H4 (cell line): ENCODE data around the gene SAMD4A. TPM values are rescaled to one million over a fixed set of nuclear protein-coding genes. Genes with fewer than 3 reads are reported as not detected.

Source experiments
- DNase-seq: peaks from one replicate; pipeline ENCODE4 v3.0.0-alpha.2; 2015; ENCODE audit warnings: low spot score
- total RNA-seq: library from RNA; depleted of rRNA; stranded (reverse); fragments of >200 nt; shearing (Covaris generic); gene quantifications from 2 replicates; pipeline ENCODE4 v1.2.3, GENCODE V29; 2014

The SAMD4A gene
- total RNA-seq, 1 experiment from 2014 or later: 1.8 TPM

DNA sequence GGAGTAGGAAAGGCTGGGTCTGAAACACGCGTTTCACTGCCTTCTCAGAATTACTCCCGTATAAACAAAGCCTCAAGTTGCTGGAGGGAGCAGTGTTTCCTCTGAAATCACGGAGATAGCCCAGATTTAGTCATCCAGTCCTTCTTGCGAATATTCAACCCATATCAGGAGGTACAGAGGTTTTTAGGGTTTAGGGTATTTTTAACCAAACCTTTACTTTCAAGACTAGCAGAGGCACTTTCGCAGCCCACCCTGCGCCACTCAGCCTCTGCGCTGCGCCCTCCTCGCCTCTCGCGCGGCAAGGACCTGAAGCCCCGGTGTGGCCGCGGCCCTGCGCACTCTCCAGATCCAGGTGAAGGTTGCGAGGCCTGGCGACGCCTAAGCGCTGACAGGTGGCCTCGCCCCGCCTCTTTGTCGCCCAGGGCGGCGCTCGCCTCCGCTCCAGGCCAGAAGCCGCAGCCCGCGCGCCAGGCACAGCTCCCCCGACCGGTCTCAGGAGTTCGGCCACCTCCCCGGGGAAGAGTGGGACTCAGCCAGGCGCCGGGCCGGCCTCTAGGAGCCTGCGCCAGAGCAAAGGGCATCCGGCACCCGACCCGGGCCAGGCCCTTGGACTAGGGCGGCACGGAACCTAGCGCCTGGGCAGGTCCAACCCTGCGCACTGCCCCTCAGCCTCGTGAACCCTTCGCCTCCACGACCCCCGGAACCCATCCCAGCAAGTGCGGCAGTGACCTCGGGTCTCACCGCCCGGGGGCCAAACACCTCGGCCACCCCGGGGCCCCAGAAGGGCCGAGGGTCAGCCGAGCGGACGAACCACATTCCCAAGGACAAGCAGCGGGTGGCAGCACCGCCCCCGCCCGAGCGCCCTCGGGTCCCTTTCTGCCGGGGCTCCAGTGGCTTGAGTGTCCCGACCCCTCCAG lies 1.8 kb upstream of the SAMD4A start:
- peak; percentile 53 for DNase-seq

DNA sequence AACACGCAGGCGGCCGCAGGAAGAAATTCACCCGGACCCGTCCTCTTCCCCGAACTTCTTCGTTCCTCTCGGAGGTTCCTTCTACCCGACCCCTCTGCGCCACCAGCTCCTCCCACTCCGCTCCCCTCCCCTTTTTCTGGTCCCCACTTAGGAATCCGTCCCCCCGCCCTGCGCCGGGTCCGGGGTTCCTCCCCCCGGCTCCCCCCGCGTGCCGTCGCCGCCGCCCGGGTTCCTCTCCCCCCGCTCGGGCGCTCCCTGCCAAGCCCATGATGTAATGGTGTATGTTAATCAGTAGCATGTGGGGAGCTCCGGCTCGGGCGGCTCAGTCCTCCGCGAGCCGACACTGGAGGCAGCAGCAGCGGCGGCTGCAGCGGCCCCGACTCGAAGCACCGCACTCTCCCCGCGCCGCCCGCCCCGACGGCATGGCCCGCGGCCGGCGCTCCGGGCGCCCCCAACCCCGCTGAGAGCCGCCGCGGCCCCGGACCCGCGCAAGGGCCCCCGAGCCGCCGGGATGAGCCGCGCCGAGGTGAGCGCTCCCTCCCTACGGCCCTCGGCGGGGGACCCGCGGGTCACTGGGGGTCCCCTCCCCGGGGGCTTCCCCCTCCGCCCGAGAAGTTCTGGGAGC lies 1.0 kb upstream of the SAMD4A start:
- peak; percentile 71 for DNase-seq

DNA sequence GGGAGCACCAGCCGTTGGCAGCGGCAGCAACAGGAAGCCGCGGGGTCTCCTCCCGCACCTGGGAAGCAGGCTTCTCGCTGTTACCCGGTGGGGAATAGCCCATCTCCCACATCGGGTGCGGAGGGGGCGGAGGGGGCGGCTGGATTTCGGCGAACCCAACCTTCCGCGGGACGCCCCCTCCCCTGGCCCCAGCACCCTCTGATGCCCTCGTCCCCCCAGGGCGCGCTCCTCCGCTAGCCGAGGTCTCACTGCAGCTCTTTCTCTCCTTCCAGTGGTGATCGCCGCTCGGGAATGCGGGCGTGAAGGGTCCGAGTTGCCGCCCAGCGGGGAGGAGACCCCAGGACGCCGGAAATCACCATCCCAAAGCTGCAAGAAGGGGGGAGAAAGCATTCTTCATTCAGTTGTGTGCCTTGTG lies 303 bp downstream of the SAMD4A start:
- DNase-seq: no peak

DNA sequence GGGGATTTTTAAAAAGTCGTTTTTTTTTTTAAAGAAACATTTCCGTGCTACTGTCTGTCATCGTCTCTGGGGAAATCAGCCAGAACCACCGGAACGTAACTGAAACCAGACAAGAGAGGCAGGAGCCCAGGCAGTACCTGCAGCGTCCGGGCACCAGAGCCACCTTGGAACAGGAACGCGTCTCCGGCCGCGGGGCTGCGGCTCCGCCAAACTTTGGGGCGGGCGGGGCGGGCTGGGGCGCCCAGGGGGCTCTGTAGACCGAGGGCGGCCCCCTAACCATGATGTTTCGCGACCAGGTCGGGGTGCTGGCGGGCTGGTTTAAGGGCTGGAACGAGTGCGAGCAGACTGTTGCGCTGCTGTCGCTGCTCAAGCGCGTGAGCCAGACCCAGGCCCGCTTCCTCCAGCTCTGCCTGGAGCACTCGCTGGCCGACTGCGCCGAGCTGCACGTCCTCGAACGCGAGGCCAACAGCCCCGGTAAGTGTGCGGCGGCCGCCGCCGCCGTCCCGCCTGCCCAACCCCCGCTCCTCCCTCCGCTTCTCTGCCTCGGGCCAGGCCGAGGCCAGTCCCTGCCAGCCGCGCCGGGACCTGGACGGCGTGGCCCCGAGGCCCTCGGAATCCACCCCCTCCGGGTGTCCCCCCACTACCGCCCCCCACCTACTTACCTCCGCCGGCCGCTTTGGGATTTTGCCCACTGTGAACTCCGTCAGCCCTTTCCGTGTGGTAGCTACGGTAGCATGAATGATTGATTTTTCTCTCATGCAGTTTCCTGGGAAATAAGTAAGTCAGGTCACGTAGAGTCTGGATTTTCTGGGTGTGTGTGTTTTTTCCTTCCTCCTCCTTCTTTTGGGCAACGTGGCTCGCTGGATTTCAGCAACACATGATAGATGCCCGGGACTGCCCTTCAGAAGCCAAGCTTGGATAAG lies 972 bp downstream of the SAMD4A start:
- DNase-seq: no peak

DNA sequence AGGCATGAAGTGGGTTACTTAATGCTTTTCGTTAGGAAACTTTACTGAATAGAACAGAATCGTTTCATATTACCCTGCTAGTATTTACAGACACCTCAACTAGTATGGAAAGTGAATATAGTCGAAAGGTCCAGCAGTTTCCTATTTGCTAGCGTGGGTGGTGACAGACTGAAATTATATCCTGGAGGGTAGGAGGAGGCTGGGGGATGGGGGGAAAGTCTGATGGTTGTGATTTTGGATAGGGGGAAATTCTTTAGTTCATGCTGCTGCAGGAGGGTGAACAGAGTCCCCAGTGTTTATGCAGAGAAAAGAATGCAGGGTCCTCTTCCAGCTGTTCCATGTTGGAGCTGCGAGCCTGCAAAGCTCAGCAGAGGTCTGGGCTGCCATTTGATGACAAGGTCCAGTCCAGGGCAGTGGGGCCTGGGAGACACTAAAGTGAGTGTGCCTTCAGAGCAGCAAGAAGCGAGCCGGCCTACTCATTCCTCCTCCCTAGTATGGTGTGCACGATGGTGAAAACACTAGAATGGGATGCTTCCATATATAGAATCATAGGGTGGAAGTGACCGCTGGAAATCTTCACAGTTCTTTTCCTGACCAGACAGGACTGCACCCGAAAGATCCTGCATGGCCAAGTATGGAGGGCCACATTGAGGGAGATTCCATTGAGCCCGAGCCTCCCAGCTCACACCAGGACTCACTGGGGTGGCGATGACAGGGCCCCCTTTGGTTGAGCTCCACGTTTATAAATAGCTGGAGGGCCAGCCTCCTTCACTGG lies 2.1 kb downstream of the SAMD4A start:
- DNase-seq: no peak

DNA sequence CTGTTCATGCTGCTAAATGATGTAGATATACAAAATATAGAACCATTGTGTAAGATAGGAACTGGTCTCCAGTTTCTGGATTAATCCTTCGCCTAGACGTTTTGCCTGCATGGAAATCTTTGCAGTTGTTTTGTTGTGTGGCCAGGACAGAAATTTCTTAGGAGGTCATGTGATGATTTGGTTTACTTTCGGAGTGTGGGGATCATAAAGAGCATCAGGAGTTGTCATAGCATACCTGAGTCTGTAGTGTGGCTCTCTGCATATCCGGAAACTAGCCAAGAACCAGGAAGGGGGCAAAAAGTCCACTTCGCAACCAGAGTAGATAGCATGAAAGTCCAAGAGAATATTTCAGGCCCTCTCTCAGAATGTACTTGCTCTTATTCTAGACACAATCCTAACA lies 3.1 kb downstream of the SAMD4A start:
- no peak for DNase-seq

DNA sequence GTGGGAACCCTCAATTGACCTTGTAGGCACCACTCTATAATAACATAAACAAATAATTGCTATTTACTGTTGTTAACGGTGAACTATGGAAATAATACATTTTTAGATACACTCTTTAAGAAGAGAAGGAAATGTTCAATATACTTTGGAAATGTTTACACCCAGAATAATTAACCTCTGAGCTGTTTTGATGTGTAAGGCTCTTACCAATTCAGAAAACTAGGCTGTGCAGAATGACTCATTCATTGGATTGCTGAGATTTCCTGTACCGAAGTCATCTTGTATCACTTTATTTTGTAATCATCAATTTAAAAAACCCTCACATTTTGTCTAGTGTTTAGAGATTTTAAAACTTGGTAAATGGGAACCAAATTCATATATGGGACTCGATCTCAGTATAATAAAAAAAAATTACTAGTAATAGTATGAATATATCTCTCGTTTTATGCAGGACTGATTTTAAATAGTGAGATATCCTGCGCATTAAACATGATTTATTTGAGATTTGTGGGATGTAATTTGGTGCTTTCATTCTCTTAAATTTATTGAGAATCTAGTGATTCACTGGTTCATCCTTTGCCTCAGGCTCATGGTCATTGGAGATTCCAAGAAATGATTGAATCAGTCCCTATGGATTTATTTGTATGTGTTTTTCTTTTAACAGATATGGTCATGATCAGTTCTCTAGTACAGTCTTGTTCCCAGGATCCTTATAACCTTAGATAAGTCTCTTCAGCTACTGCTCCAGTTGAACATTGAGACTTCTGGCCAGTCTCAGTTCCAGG lies 3.9 kb downstream of the SAMD4A start:
- DNase-seq: no peak

DNA sequence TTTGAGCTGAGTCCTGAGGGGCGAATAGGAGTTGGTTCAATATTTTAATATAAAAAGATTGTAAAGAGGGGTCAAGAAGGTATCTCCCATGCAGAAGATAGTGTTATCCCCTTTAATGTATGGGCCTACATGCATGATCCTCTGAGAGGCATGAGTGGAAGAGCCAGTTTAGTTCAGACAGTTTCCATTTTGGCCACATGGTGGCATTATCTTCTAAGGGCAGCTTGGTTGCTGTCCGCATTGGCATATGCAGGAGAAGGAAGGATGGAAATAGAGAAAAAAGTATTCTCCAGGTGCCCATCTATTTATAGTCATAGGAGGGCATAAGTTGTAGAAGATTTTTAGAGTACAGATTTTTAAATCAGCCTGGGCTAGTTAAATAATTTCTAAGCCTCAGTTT lies 5.4 kb downstream of the SAMD4A start:
- DNase-seq: no peak

DNA sequence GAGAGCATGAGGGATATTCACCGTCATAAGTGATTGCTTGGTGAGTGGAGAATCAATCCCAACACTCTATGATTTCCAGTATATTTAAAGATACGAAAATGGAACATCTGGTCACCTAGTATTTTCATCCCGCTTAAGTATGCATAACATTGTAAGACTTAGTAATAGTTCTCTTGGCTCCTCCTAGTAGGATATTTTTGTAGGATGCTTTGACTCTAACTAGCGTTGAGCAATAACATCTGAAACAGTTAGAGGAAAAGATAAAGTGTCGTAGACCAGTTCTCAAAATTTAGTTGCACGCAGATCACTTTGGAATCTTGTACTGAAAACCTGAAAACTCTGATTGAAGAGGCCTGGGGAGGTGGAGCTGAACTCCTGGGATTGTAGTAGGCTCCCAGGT lies 7.6 kb downstream of the SAMD4A start:
- DNase-seq: no peak

DNA sequence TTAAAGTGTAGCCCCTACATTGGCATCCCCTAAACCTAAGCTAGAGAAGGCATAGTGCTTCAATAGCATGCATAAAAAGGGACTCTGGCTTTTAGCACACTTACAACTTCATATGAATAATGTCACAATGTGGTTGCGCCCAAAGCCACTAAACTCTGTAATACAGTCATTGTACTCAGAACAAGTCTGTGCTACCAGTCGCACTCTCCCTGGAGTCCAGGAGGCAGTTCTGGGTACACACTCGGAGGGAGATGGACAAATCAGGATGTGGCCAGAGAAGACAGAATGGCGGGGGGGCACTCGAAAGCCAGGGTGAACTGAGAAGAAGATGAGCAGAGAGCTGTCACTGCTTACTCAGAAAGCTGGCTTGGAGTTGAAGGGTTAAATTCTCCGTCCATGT lies 10.6 kb downstream of the SAMD4A start:
- no peak for DNase-seq

DNA sequence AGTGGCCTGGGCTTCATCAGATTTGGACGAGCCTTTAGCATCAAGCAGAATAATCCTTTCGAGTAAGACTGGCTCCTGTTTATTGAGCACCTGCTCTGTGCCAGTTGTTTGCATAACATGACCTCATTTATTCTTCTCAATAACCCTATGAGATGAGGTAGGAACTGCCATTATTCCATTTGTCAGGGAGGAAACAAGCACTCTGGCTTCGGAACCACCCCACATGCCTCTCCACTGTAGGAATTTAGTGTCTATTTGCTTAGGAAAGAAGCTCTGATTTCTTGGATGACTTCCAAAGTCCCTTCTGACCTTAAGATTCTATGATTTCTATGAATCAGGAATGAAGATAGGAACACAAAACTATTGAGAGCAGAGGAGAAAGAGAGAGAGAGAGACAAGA lies 11.0 kb downstream of the SAMD4A start:
- DNase-seq: no peak

DNA sequence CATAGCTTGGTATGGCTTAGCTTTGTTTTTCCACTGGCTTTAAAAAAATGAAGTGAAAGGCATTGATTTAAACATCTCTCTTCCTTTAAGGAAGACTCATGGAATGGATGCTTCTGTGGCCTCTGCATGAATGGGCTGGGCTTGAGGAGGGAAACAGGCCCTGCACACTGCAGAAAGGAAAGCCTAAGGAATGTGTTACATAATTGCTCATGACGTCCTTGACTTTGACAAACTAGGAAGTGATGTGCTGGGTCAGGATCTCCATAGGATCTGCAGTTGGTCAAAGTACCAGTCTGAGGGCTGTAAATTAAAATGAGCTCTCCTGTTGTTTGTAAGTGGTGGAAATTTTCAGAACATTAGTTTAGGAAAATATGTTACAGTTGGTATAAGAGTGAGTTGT lies 12.7 kb downstream of the SAMD4A start:
- DNase-seq: no peak

DNA sequence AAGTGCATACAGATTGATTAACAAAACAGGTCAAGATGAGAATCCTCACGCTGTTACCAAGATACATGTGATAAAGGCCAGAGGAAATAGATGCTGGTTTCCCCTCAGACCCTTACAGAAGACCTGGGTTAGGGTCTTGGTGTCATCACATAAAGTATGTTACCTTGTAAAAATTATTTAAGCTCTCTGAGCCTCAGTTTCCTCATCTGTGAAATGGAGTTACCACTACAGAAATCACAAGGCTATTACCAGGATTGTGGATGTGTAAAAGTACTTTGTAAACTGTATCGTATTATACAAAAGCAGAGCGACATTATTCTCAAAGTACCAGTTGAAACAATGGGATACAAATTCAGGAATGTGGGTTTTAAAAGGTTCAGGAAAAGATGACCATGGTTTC lies 14.0 kb downstream of the SAMD4A start:
- no peak for DNase-seq

DNA sequence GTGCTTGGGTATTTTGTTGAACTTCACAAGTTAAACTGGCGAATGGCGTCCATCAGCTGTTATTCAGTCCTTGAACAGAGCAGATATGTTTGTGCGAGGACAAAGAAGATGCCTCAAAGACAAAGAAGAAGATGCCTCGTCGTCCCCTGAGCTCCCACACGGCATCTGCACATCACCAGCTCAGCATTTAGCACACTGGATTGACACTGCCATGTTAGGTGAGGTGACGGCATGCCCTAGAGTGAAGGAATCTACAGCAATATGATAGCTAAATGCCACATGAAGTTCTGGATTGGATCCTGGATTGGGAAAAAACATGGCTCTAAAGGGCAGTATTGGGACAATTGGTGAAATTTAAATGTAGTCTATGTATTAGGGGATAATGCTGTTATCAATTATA lies 15.4 kb downstream of the SAMD4A start:
- no peak for DNase-seq

DNA sequence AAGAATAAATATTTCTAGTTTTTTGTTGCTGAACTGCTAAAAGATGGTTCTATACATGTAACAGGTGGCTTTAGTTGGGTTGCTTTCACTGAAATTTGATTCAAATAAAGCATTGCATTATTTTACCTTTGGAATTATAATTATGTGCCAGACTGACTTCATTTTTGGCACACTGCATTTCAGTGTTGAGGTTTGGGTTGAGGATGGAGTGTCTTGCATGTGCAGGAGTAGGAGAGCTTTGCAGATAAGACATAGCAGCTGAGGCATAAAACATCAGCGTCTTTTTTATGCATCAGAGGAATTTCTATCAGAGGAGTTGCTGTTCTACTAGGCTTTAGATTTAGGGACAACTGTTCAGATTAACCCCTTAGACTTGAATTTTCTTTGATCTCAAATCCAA lies 17.2 kb downstream of the SAMD4A start:
- no peak for DNase-seq

DNA sequence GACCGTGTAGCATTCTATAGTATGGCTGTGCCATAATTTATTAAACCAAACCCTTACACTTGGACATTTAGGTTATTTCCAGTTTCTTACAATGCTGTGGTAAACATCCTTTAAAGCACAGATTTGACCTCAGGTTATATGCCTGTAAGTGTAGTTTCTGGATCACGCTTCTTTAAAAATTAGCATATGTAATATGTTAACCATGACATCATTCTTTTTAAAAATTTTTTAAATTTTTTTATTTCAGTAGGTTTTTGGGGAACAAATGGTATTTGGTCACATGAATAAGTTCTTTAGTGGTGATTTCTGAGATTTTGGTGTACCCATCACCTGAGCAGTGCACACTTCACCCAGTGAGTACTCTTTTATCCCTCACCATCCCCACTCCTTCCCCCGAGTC lies 18.3 kb downstream of the SAMD4A start:
- DNase-seq: no peak

DNA sequence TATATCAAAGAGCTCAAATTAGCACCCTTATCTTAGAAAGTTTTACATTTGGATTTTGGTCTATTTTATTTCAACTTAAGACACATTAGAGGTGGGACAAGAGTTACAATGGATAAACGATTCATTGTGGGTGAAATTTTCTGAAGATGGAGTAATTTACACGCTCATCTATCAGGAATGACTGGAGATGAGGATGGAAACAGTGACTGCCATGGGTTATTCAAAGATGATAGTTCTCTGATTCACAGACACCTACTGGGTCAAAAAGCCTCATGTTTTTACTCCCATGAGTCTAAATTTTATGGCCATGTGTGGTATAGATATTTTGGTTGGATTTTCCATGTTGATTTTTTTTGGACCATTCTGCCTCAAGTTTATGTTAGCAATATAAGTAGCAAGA lies 22.1 kb downstream of the SAMD4A start:
- DNase-seq: no peak

DNA sequence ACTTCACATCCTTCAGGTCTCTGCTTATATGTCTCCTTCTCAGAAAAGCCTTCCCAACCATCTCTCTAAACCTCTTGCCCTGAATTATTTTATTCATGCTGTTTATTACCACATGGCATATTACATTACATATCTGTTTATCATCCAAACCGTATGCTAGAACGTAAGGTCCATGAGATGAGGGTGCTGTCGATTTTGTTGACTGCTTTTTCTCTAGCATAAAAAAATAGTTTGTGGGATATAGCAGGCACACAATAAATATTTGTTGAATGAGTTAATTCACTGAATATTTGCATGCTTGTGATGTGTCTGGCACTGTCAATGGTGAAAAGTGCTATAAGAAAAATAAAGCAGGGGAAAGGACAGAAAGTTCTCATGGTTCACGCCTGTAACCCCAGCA lies 22.9 kb downstream of the SAMD4A start:
- no peak for DNase-seq

DNA sequence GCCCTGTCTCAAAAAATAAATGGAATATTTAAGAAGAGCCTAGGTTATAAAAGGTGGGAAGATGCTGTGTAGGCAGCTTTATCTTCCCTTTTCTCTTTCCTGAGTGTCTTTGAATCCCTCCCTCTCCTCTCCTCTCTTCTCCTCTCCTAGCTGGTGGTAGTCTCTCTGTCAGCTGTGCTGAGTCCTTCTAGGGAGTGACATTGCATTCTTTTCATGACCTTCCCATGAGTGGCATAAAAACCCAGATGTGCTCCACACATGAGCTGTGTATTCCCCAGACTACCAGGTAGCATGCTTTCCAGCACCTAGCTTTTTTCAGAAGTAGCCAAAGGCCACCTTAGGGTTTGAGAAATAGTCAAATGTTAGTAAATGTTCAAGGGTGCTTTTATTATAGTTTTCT lies 23.6 kb downstream of the SAMD4A start:
- no peak for DNase-seq

DNA sequence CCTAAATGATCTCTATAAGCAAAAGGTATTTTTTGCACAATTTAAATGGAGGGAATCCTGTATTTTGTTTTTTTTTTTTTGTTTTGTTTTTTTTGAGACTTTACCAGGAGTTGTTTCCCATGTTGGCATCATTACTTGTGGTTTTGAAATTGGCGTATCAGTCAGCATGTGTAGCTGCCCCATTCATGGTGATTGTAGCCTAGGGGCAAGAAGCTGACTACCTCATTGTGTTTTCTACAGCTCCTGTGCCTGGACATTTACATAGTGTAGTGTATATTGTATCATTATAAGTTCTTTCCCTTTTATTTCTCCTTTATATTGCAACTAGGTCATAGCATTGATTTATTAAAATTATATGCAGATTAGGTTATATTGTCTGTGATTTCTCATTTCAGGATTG lies 24.5 kb downstream of the SAMD4A start:
- DNase-seq: peak; percentile 63

DNA sequence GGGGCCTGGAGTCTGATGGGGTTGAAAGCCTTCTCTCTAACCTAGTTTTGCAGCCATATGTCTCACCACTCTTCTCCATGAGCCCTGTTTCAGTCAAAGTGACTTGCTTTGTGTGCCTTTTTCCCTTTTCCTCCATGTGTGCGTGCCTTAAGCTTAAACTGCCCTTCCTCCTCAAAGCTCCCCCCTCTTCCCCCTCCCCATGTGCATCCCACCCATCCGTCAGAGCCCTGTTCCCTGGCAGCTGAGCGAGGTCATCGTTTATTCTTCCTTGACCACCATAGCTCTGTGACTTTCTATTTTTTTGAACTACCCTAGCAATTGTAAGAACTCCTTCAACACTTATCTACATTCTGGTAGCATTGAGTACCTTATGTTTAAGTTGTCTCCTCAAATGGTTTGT lies 24.9 kb downstream of the SAMD4A start:
- DNase-seq: no peak
